HUES6 (cell line): Measurements from ENCODE around the gene KRT78.

Source experiments
- H3K27ac ChIP-seq: 2 replicates; pipeline ENCODE4 v1.7.0; 2013; ENCODE audit warnings: low read depth, mild to moderate bottlenecking, low read length, inconsistent platforms
- H3K27me3 ChIP-seq: 2 replicates; pipeline ENCODE4 v1.6.1; 2013; ENCODE audit warnings: low read length; ENCODE audit not compliant: control insufficient read depth, insufficient read depth
- H3K36me3 ChIP-seq: 2 replicates; pipeline ENCODE4 v1.6.1; 2013; ENCODE audit warnings: low read length; ENCODE audit not compliant: control insufficient read depth, insufficient read depth
- H3K4me1 ChIP-seq: 2 replicates; pipeline ENCODE4 v1.6.1; 2013; ENCODE audit warnings: low read length; ENCODE audit not compliant: control insufficient read depth, insufficient read depth
- H3K4me3 ChIP-seq: 2 replicates; pipeline ENCODE4 v1.5.1; 2013; ENCODE audit warnings: low read depth, low read length
- H3K9ac ChIP-seq: one replicate; pipeline ENCODE4 v1.6.1; 2013; ENCODE audit warnings: mild to moderate bottlenecking, low read length
- H3K9me3 ChIP-seq: 2 replicates; pipeline ENCODE4 v1.6.1; 2013; ENCODE audit warnings: low read depth, low read length; ENCODE audit not compliant: control insufficient read depth, insufficient read depth

The KRT78 gene

GRCh38 chr12:52851787-52852186 is 3.0 kb upstream of the KRT78 start:
- Histone ChIP-seq H3K9me3 (no peaks in the 10 kb centered on the region), H3K4me3 (no peak overlapping the region), H3K27ac (no peak overlapping the region), H3K4me1 (no peaks in the 10 kb centered on the region), H3K36me3 (no peaks in the 10 kb centered on the region), H3K27me3 (peaks cover 7% of the 10 kb centered on the region; the same call in 1 of the 2 replicates), H3K9ac (no peak overlapping the region)

GRCh38 chr12:52850681-52851080 is 1.9 kb upstream of the KRT78 start:
- Histone ChIP-seq H3K9me3 (no peaks in the 10 kb centered on the region), H3K27ac (no peak overlapping the region), H3K4me1 (no peaks in the 10 kb centered on the region), H3K27me3 (peaks cover 7% of the 10 kb centered on the region; the same call in 1 of the 2 replicates), H3K9ac (no peak overlapping the region), H3K36me3 (no peaks in the 10 kb centered on the region), H3K4me3 (no peak overlapping the region)

GRCh38 chr12:52849511-52849910 is 717 bp upstream of the KRT78 start:
- H3K9me3 ChIP-seq, result no peaks in the 10 kb centered on the region
- peaks cover 7% of the 10 kb centered on the region; the same call in 1 of the 2 replicates for H3K27me3 ChIP-seq
- H3K9ac ChIP-seq, result no peak overlapping the region
- no peaks in the 10 kb centered on the region for H3K4me1 ChIP-seq
- H3K36me3 ChIP-seq, result no peaks in the 10 kb centered on the region
- H3K27ac ChIP-seq, result no peak overlapping the region
- no peak overlapping the region for H3K4me3 ChIP-seq

GRCh38 chr12:52847335-52848102 is 1.3 kb downstream of the KRT78 start:
- H3K4me3 ChIP-seq, result no peak overlapping the region
- H3K36me3 ChIP-seq, result no peaks in the 10 kb centered on the region
- no peak overlapping the region for H3K27ac ChIP-seq
- no peaks in the 10 kb centered on the region for H3K4me1 ChIP-seq
- H3K27me3 ChIP-seq, result peaks cover 7% of the 10 kb centered on the region; the same call in 1 of the 2 replicates
- H3K9me3 ChIP-seq, result no peaks in the 10 kb centered on the region
- no peak overlapping the region for H3K9ac ChIP-seq

GRCh38 chr12:52846356-52846970 is 2.3 kb downstream of the KRT78 start:
- no peaks in the 10 kb centered on the region for H3K4me1 ChIP-seq
- H3K9me3 ChIP-seq, result no peaks in the 10 kb centered on the region
- H3K27me3 ChIP-seq, result peaks cover 7% of the 10 kb centered on the region; the same call in 1 of the 2 replicates
- H3K36me3 ChIP-seq, result no peaks in the 10 kb centered on the region
- H3K27ac ChIP-seq, result no peak overlapping the region
- no peak overlapping the region for H3K9ac ChIP-seq
- H3K4me3 ChIP-seq, result no peak overlapping the region

- no peaks in the 10 kb centered on the region for H3K9me3 ChIP-seq
- no peaks in the 10 kb centered on the region for H3K36me3 ChIP-seq
- no peak overlapping the region for H3K9ac ChIP-seq
- H3K27me3 ChIP-seq, result peaks cover 7% of the 10 kb centered on the region; the same call in 1 of the 2 replicates
- H3K27ac ChIP-seq, result no peak overlapping the region
- no peak overlapping the region for H3K4me3 ChIP-seq
- H3K4me1 ChIP-seq, result no peaks in the 10 kb centered on the region
Observed at GRCh38 chr12:52845946-52846345, 2.8 kb downstream of the KRT78 start.

- peaks cover 2% of the 10 kb centered on the region; the same call in 1 of the 2 replicates for H3K27me3 ChIP-seq
- no peak overlapping the region for H3K27ac ChIP-seq
- no peaks in the 10 kb centered on the region for H3K4me1 ChIP-seq
- no peak overlapping the region for H3K4me3 ChIP-seq
- H3K9ac ChIP-seq, result no peak overlapping the region
- H3K36me3 ChIP-seq, result no peaks in the 10 kb centered on the region
- no peaks in the 10 kb centered on the region for H3K9me3 ChIP-seq
Observed at GRCh38 chr12:52844386-52844785, 4.4 kb downstream of the KRT78 start.

- H3K36me3 ChIP-seq, result no peaks in the 10 kb centered on the region
- H3K9me3 ChIP-seq, result no peaks in the 10 kb centered on the region
- H3K27ac ChIP-seq, result no peak overlapping the region
- H3K27me3 ChIP-seq, result peaks cover 3% of the 10 kb centered on the region; the same call in 1 of the 2 replicates
- H3K4me1 ChIP-seq, result no peaks in the 10 kb centered on the region
- H3K4me3 ChIP-seq, result no peak overlapping the region
- no peak overlapping the region for H3K9ac ChIP-seq
Observed at GRCh38 chr12:52839436-52840105, 9.2 kb downstream of the KRT78 start.

- no peak overlapping the region for H3K9ac ChIP-seq
- no peak overlapping the region for H3K27ac ChIP-seq
- H3K9me3 ChIP-seq, result no peaks in the 10 kb centered on the region
- no peak overlapping the region for H3K4me3 ChIP-seq
- no peaks in the 10 kb centered on the region for H3K36me3 ChIP-seq
- peaks cover 3% of the 10 kb centered on the region; the same call in 1 of the 2 replicates for H3K27me3 ChIP-seq
- no peaks in the 10 kb centered on the region for H3K4me1 ChIP-seq
Observed at GRCh38 chr12:52838609-52839435, 10.0 kb downstream of the KRT78 start.

- H3K27me3 ChIP-seq, result peaks cover 3% of the 10 kb centered on the region; the same call in 1 of the 2 replicates
- no peak overlapping the region for H3K9ac ChIP-seq
Observed at GRCh38 chr12:52837781-52838608, 10.8 kb downstream of the KRT78 start.

More at GRCh38 chr12:52837781-52838608, 10.8 kb downstream of the KRT78 start:
- Histone ChIP-seq H3K36me3 (no peaks in the 10 kb centered on the region), H3K9me3 (no peaks in the 10 kb centered on the region), H3K27ac (no peak overlapping the region), H3K4me1 (no peaks in the 10 kb centered on the region), H3K4me3 (no peak overlapping the region)
